Adipose tissue (tissue), 3 donors: ENCODE data around the gene DNM3. TPM values are rescaled to one million over a fixed set of nuclear protein-coding genes. Genes with fewer than 3 reads are reported as not detected.
"Not testable (repeated sequence)": the region's sequence is repeated elsewhere in the genome, so short reads cannot be mapped to it uniquely, and the experiment has no call there.

Experiments used
- H3K27ac ChIP-seq: one replicate; pipeline ENCODE4 v1.5.1; 2013; ENCODE audit warnings: low read depth, low read length
- WGBS, 3 donors: extraction: QIAGEN DNeasy Blood & Tissue Kit; methylation state at CpG; one replicate each; pipeline ENCODE4 v1.1.7; 2013; 5-methylcytosine and 5-hydroxymethylcytosine counted together
- polyA plus RNA-seq, 3 donors: library from polyadenylated mRNA; stranded (reverse); fragments of 200-250 nt; gene quantifications; one replicate each; pipeline ENCODE4 v1.2.3, GENCODE V29; 2013
- donor health status: healthy with polysubstance abuse.
- donor health status: Bipolar disorder and iron deficiency.
- donor health status: healthy.

DNM3 gene
- polyA plus RNA-seq, 3 donors = 0.37 to 3.0 (median 2.1) TPM

- H3K27ac ChIP-seq = no peak overlapping the region
- 63 to 73% (median 68%) methylated on average over 2 of the region's 2 CpGs for WGBS, 3 donors
These were observed 200.4 kb downstream of the DNM3 start for GRCh38 chr1:172041742-172042141.

- no peak overlapping the region for H3K27ac ChIP-seq
These were observed 202.6 kb downstream of the DNM3 start for GRCh38 chr1:172043900-172044299.

- WGBS, 3 donors = 89 to 96% (median 90%) methylated on average over 2 of the region's 2 CpGs
These were observed 210.6 kb downstream of the DNM3 start for GRCh38 chr1:172051898-172052297.

GRCh38 chr1:172054172-172054571, 212.9 kb downstream of the DNM3 start:
- WGBS, 3 donors = 48 to 70% (median 65%) methylated on average over 1 of the region's 1 CpG

More at GRCh38 chr1:172051898-172052297, 210.6 kb downstream of the DNM3 start:
- no peak overlapping the region for H3K27ac ChIP-seq

GRCh38 chr1:172055816-172056419, 214.6 kb downstream of the DNM3 start:
- WGBS, 3 donors = 95 to 98% (median 96%) methylated on average over 20 to 23 of the region's 23 CpGs

More at GRCh38 chr1:172054172-172054571, 212.9 kb downstream of the DNM3 start:
- no peak overlapping the region for H3K27ac ChIP-seq

DNA sequence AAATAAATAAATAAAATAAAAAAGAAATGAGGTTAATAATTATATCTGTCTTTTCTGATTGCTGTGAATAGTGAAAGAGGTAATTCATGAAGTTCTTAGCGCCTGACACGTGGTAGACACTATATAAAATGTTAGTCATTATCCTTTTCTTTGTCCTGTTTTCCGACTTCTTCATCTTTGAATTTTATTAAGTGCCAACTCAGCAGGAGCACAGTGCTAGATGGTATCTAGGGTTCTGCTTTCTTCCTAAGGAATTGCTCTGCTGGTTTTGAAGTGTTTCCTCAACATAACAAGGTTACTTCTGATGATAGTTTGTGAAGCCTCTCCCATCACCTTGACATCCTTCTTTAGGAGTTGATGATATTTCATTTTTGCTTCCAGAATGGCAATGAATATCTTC, 227.0 kb downstream of the DNM3 start:
- 82 to 92% (median 84%) methylated on average over 3 of the region's 3 CpGs for WGBS, 3 donors
- H3K27ac ChIP-seq = no peak overlapping the region

More at GRCh38 chr1:172055816-172056419, 214.6 kb downstream of the DNM3 start:
- H3K27ac ChIP-seq = not testable (repeated sequence)

DNA sequence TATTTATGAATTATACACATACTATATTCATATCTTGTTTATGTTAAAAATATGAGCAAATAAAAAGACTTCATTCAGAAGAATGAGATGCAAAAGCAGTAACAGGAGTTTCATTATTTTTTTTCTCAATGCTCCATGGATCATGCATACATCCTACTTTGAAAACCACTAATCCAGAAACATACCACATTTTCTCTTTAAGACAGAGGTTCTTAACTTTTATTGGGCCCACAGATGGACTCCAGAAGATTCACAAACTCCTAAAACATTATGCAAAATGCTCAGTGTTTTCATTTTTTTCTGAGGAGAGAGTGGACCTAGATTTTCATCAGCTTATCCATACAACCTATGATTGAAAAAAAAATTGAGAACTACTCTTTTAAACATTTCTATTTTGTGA, 227.8 kb downstream of the DNM3 start:
- H3K27ac ChIP-seq = no peak overlapping the region

DNA sequence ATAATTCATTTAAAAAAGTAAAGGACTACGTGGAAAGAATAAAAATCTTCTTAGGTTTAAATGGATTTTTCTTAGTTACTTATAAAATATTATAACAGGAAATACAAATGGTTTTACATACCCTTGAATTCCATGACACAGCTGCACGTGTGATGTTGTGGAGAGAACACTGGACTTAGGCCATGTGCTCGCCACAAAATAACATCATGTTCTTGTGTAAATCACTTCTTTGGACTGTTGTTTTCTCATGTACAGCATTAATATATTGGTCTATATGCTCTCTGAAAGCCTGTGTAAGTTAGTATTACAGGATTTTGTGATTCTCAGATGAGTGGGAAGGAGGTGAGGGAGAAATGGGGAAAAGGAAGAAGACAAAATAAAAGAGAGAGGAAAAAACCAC, 228.2 kb downstream of the DNM3 start:
- H3K27ac ChIP-seq = no peak overlapping the region
- 54 to 61% (median 59%) methylated on average over 3 of the region's 3 CpGs for WGBS, 3 donors

- no peak overlapping the region for H3K27ac ChIP-seq
These were observed 228.8 kb downstream of the DNM3 start for GRCh38 chr1:172070055-172070454.

DNA sequence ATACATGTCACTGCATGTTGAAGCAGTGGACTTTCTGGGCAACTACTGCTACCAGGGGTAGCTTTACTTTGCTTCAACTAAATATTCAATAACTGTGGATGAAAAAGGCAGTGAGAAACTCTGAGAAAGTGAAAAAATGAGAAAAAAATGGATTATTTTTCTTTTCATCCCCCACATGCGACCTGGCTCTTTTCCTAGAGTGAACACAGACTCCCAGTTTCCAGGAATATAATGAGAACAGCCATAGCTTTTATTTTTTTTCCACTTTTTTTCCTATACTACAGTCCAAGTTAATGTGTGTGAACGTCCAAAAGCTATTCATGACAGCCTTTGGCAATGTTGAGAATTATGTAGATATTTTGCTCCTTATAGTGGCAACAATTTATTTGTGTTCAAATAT, 230.4 kb downstream of the DNM3 start:
- WGBS, 3 donors = 59 to 79% (median 62%) methylated on average over 2 of the region's 2 CpGs
- no peak overlapping the region for H3K27ac ChIP-seq

DNA sequence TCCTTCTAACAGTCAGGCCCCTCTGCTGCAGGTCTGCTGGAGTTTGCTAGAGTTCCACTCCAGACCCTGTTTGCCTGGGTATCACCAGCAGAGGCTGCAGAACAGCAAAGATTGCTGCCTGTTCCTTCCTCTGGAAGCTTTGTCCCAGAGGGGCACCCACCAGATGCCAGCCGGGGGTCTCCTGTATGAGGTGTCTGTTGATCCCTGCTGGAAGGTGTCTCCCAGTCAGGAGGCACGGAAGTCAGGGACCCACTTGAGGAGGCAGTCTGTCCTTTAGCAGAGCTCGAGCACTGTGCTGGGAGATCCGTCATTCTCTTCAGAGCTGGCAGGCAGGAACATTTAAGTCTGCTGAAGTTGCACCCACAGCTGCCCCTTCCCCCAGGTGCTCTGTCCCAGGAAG, 238.6 kb downstream of the DNM3 start:
- 95 to 100% (median 95%) methylated on average over 4 of the region's 4 CpGs for WGBS, 3 donors
- not testable (repeated sequence) for H3K27ac ChIP-seq

GRCh38 chr1:172083191-172083590, 241.9 kb downstream of the DNM3 start:
- no peak overlapping the region for H3K27ac ChIP-seq
- WGBS, 3 donors = 76 to 95% (median 88%) methylated on average over 1 of the region's 1 CpG

DNA sequence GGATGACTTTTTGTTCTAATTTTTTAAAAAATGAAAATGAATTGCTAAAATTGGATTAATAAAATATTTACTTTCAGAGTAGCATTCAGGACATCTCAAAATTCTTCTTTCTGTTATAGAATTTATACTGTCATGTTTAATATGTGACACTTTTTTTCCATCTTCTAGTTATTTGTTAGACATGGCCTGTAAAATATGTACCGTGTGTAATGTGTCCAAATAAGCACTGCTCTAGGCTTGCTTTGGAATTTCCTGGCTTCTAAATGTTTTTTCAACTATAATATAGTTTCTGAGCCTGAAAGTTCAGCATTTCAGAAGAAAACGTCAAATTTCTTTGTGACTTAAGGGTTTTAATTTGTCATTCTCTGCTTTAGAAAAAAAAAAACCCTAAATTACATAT, 243.6 kb downstream of the DNM3 start:
- H3K27ac ChIP-seq = no peak overlapping the region
- 67 to 80% (median 80%) methylated on average over 2 of the region's 2 CpGs for WGBS, 3 donors

DNA sequence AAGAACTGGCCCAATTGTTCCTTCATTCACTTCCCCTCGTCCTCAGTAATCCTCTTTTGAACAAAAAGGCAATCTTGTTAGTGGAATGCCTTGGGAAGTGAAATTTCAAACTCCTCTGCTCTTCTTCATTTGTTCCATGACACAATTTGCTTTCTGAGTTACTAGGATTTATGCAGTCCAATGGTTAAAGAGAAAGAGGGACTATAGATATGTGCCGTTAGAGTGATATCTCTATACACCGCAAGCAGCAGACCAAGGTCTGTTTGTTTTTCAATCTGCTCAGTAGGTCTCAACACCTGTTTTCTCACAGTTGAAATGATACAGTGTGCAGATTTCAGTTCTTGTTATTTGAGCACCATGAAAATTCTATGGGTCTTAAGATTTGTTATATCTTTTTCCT, 244.0 kb downstream of the DNM3 start:
- H3K27ac ChIP-seq = no peak overlapping the region
- 54 to 93% (median 88%) methylated on average over 3 of the region's 3 CpGs for WGBS, 3 donors

DNA sequence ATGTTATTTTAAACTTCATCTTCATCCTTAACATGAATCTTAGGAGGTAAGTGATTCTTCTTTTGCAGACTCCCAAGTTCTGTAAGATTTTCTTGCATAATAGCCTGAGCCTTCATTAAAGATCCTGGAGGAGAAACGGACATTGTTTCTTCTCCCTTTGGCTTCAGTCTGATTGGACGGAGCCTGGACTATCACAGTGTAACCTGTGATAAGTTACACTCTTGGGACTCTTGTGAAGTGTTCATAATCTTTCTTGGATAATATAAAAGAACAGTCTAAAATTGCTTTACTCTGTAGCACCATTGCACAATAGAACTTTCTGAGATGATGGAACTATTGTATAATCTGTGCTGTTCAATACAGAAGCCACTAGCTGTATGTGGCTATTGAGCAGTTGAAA, 244.8 kb downstream of the DNM3 start:
- 55 to 83% (median 77%) methylated on average over 2 of the region's 2 CpGs for WGBS, 3 donors
- H3K27ac ChIP-seq = no peak overlapping the region

- H3K27ac ChIP-seq = no peak overlapping the region
- WGBS, 3 donors = 68 to 75% (median 71%) methylated on average over 1 of the region's 1 CpG
These were observed 247.0 kb downstream of the DNM3 start for GRCh38 chr1:172088256-172088655.

- 59 to 81% (median 77%) methylated on average over 7 of the region's 7 CpGs for WGBS, 3 donors
- H3K27ac ChIP-seq = no peak overlapping the region
These were observed 248.6 kb downstream of the DNM3 start for GRCh38 chr1:172089768-172090510.

DNA sequence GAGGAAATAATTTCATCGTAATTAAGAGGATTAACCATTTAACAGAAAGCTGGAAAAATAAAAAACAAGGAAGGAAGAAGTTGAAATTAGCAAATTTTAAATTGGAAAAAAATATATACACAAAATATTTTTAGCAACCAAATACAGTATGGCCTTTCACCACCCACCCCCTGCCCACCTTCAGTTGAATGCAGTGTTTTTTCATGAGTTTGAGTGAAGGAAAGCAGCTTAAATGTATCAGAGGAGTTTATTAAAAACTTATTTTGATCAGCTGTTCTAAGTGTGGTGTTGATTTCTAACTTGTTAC, 249.2 kb downstream of the DNM3 start:
- WGBS, 3 donors = 13 to 49% (median 35%) methylated on average over 1 of the region's 1 CpG
- no peak overlapping the region for H3K27ac ChIP-seq

GRCh38 chr1:172095846-172096245, 254.5 kb downstream of the DNM3 start:
- 89 to 91% (median 90%) methylated on average over 2 of the region's 2 CpGs for WGBS, 3 donors
- no peak overlapping the region for H3K27ac ChIP-seq

DNA sequence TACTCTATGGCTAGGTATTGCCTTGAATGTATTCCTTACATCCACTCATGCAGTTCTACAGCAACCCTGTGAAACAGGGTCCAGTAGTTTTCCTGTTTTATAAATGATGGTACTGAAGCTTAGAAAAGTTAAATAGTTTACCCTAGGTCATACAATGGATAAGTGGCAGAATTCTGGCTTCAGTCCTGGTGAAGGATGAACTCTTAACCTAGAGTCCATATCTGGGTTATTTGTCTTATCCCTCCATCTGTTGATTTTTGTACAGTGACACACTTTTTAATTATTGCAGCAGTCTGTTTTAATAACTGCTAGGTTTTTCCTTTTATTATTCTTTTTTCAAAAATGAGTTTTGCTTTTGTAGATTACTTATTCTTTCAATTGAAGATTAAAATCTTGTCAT, 263.9 kb downstream of the DNM3 start:
- H3K27ac ChIP-seq = no peak overlapping the region
